Measurements from ENCODE around the gene FSIP1. TPM values are rescaled to one million over a fixed set of nuclear protein-coding genes. Genes with fewer than 3 reads are reported as not detected.
"Not testable (repeated sequence)": the region's sequence is repeated elsewhere in the genome, so short reads cannot be mapped to it uniquely, and the experiment has no call there.

The FSIP1 gene
- total RNA-seq, 4 donors from 2014 or later = 0.38 to 0.91 (median 0.57) TPM; not detected in 1

- H3K9me3 ChIP-seq = no peaks in the 10 kb centered on the region
- no peak for DNase-seq
- intact Hi-C loops (cut with DNase I) = no loop called here
- H3K4me1 ChIP-seq = no peaks in the 10 kb centered on the region
- H3K27me3 ChIP-seq = no peaks in the 10 kb centered on the region
- TF ChIP-seq CTCF (IDR thresholded peaks at IDR 0.05) (no peak), POLR2A (IDR thresholded peaks at IDR 0.05) (no peak)
- H3K27ac ChIP-seq = no peak overlapping the region
- WGBS, 2 donors = 44 to 49% methylated on average over 3 of the region's 3 CpGs
- H3K36me3 ChIP-seq = no peaks in the 10 kb centered on the region
- H3K4me3 ChIP-seq = no peak overlapping the region
Observed at GRCh38 chr15:39820050-39820602, 37.5 kb upstream of the FSIP1 start.

- Histone ChIP-seq H3K4me1 (no peaks in the 10 kb centered on the region), H3K27ac (no peak overlapping the region), H3K4me3 (no peak overlapping the region), H3K27me3 (no peaks in the 10 kb centered on the region), H3K9me3 (no peaks in the 10 kb centered on the region), H3K36me3 (no peaks in the 10 kb centered on the region)
- no peak for DNase-seq
- intact Hi-C loops (cut with DNase I) = no loop called here
- 68 to 71% methylated on average over 3 of the region's 3 CpGs for WGBS, 2 donors
- TF ChIP-seq CTCF (IDR thresholded peaks at IDR 0.05) (no peak), POLR2A (IDR thresholded peaks at IDR 0.05) (no peak)
Observed at GRCh38 chr15:39819533-39819932, 36.9 kb upstream of the FSIP1 start.

- Histone ChIP-seq H3K4me1 (no peaks in the 10 kb centered on the region), H3K27me3 (no peaks in the 10 kb centered on the region), H3K9me3 (no peaks in the 10 kb centered on the region), H3K36me3 (no peaks in the 10 kb centered on the region), H3K27ac (no peak overlapping the region), H3K4me3 (no peak overlapping the region)
- TF ChIP-seq CTCF (IDR thresholded peaks at IDR 0.05) = no peak
- TF ChIP-seq POLR2A (IDR thresholded peaks at IDR 0.05) = no peak
- DNase-seq = no peak
- intact Hi-C loops (cut with DNase I) = no loop called here
Observed at GRCh38 chr15:39817892-39818291, 35.3 kb upstream of the FSIP1 start.

- intact Hi-C loops (cut with DNase I) = no loop called here
- 68 to 87% methylated on average over 1 of the region's 1 CpG for WGBS, 2 donors
- no peaks in the 10 kb centered on the region for H3K27me3 ChIP-seq
Observed at GRCh38 chr15:39814489-39814888, 31.8 kb upstream of the FSIP1 start.

GRCh38 chr15:39812651-39813050 is 30.0 kb upstream of the FSIP1 start:
- H3K4me3 ChIP-seq; H3K36me3 ChIP-seq; DNase-seq; H3K4me1 ChIP-seq; H3K9me3 ChIP-seq; H3K27me3 ChIP-seq; intact Hi-C loops (cut with DNase I); H3K27ac ChIP-seq: not testable (repeated sequence)
- 87 to 92% methylated on average over 3 of the region's 3 CpGs for WGBS, 2 donors

More at GRCh38 chr15:39814489-39814888, 31.8 kb upstream of the FSIP1 start:
- Histone ChIP-seq H3K4me1 (no peaks in the 10 kb centered on the region), H3K4me3 (no peak overlapping the region), H3K36me3 (no peaks in the 10 kb centered on the region), H3K27ac (no peak overlapping the region), H3K9me3 (no peaks in the 10 kb centered on the region)
- no peak for DNase-seq
- TF ChIP-seq POLR2A (IDR thresholded peaks at IDR 0.05) = no peak
- TF ChIP-seq CTCF (IDR thresholded peaks at IDR 0.05) = no peak

GRCh38 chr15:39808909-39809308 is 26.3 kb upstream of the FSIP1 start:
- Histone ChIP-seq H3K4me3 (no peak overlapping the region), H3K9me3 (no peaks in the 10 kb centered on the region), H3K27me3 (no peaks in the 10 kb centered on the region), H3K4me1 (peaks cover 0 to 6% (median 0%) of the 10 kb centered on the region in 3 donors), H3K27ac (no peak overlapping the region), H3K36me3 (no peaks in the 10 kb centered on the region)
- TF ChIP-seq CTCF (IDR thresholded peaks at IDR 0.05) (no peak), POLR2A (IDR thresholded peaks at IDR 0.05) (no peak)
- intact Hi-C loops (cut with DNase I) = loop anchor here (10.0 kb wide), 1 partner anchor 66 kb away; no protein-coding TSS in a partner anchor
- DNase-seq = no peak
- WGBS, 2 donors = 53 to 57% methylated on average over 3 of the region's 3 CpGs
